ENCODE measurements around the gene RIN3.

RIN3 gene

GRCh38 chr14:92728759-92729364 is 215.3 kb downstream of the RIN3 start:
- DNase-seq, result no peak

GRCh38 chr14:92729634-92730358 is 216.2 kb downstream of the RIN3 start:
- no peak for DNase-seq

GRCh38 chr14:92731622-92732115 is 218.1 kb downstream of the RIN3 start:
- DNase-seq, result no peak

GRCh38 chr14:92733007-92733406 is 219.4 kb downstream of the RIN3 start:
- no peak for DNase-seq

GRCh38 chr14:92734618-92735017 is 221.0 kb downstream of the RIN3 start:
- DNase-seq, result no peak

GRCh38 chr14:92735344-92735743 is 221.8 kb downstream of the RIN3 start:
- DNase-seq, result no peak

- no peak for DNase-seq
Observed at GRCh38 chr14:92737206-92737605, 223.6 kb downstream of the RIN3 start.

- no peak for DNase-seq
Observed at GRCh38 chr14:92737619-92738188, 224.1 kb downstream of the RIN3 start.

Measured in activated CD4-positive, alpha-beta T cell treated with anti-CD3 and anti-CD28 coated beads, Interleukin-2, amount 50 U/mL, for 4 hours (primary cell).